Spleen (tissue), 11 donors: ENCODE results near the gene TRIM26. TPM values are rescaled to one million over a fixed set of nuclear protein-coding genes. Genes with fewer than 3 reads are reported as not detected.

ENCODE experiments used
- DNase-seq: peaks from one replicate; pipeline ENCODE4 v3.0.0-alpha.2; 2020
- H3K27ac ChIP-seq, 8 donors: fragments of 200-600 bp; sonication (generic) in 7 of 8; 1 replicate in 4 of 8; 2 replicates in 4 of 8; pipeline versions ENCODE4 v1.5.0 to v1.8.0; 2016 to 2021; ENCODE audit warnings: inconsistent platforms in 4 of 8, mild to moderate bottlenecking in 4 of 8, moderate library complexity in 1 of 8
- H3K27me3 ChIP-seq, 7 donors: fragments of 200-600 bp; sonication (generic) in 6 of 7; replicated peaks in 1 of 7; 1 replicate in 4 of 7; 2 replicates in 3 of 7; pipeline versions ENCODE4 v1.5.0 to v1.8.0; 2016 to 2021; ENCODE audit warnings: inconsistent platforms in 3 of 7, mild to moderate bottlenecking in 1 of 7
- H3K36me3 ChIP-seq, 6 donors: fragments of 200-600 bp; sonication (generic) in 5 of 6; 1 replicate in 4 of 6; 2 replicates in 2 of 6; pipeline versions ENCODE4 v1.5.0 to v1.8.0; 2016 to 2021; ENCODE audit warnings: inconsistent platforms in 2 of 6
- H3K4me1 ChIP-seq, 6 donors: fragments of 200-600 bp; sonication (generic) in 5 of 6; 1 replicate in 3 of 6; 2 replicates in 3 of 6; pipeline versions ENCODE4 v1.5.0 to v1.8.0; 2016 to 2021; ENCODE audit warnings: inconsistent platforms in 3 of 6
- H3K4me3 ChIP-seq, 8 donors: fragments of 200-600 bp; sonication (generic) in 7 of 8; 1 replicate in 4 of 8; 2 replicates in 4 of 8; pipeline versions ENCODE4 v1.5.0 to v1.8.0; 2016 to 2021; ENCODE audit warnings: inconsistent platforms in 4 of 8, mild to moderate bottlenecking in 4 of 8, moderate library complexity in 2 of 8
- H3K9me3 ChIP-seq, 8 donors: fragments of 200-600 bp; sonication (generic) in 7 of 8; 1 replicate in 4 of 8; 2 replicates in 4 of 8; pipeline versions ENCODE4 v1.5.0 to v1.8.0; 2016 to 2021; ENCODE audit warnings: inconsistent platforms in 4 of 8
- POLR2A ChIP-seq, 3 donors: fragments of 450-650 bp; IDR thresholded peaks; one replicate each; pipeline ENCODE4 v1.5.1; 2017; ENCODE audit warnings: antibody characterized with exemption in 3 of 3, mild to moderate bottlenecking in 1 of 3
- POLR2AphosphoS5 ChIP-seq, 3 donors: sonication (generic); formaldehyde crosslinking; IDR thresholded peaks; one replicate each; pipeline ENCODE4 v1.5.1; 2017; ENCODE audit warnings: antibody characterized with exemption in 3 of 3
- WGBS, 5 donors: extraction: QIAGEN DNeasy Blood & Tissue Kit in 3 of 5; methylation state at CpG; one replicate each; pipeline versions ENCODE4 v1.1.5 to v1.1.7; 2013 to 2018; 5-methylcytosine and 5-hydroxymethylcytosine counted together
- intact Hi-C: fragments of 100-400 bp; cut with DNase I; formaldehyde crosslinking; loops from one replicate; pipeline ENCODE4 v1.15.0; 2023; ENCODE audit warnings: low total_unique reads
- polyA plus RNA-seq, 3 donors: library from polyadenylated mRNA; stranded (reverse); fragments of 200-250 nt; gene quantifications; one replicate each; pipeline ENCODE4 v1.2.1, GENCODE V29; 2013
- total RNA-seq, 7 donors: library from RNA; depleted of rRNA in 3 of 7; stranded (reverse); fragments of >200 nt in 3 of 7; fragmentation: NEBNext Ultra II Directional in 4 of 7; extraction: Animal tissue kit (Norgen Biotek cat#: 25700) in 4 of 7; gene quantifications; one replicate each; pipeline versions ENCODE4 v1.1.0 to v1.2.1, GENCODE V29; 2016 to 2021
- TF ChIP-seq, protein P1 (sequence below), 11 experiments: fragments of 200-600 bp in 7 of 11; fragments of 450-650 bp in 4 of 11; sonication (generic) in 4 of 11; IDR thresholded peaks in 8 of 11; conservative IDR thresholded peaks in 3 of 11; 1 replicate in 7 of 11; 2 replicates in 4 of 11; pipeline versions ENCODE4 v1.4.0 to v1.8.0; 2016 to 2021; ENCODE audit warnings: antibody characterized with exemption in 11 of 11, inconsistent platforms in 4 of 11, mild to moderate bottlenecking in 1 of 11
- donor health status: healthy with polysubstance abuse.
- donor health status: DM: no; HTN: no; CAD: no; lungs with moderate emphysema.
- donor health status: DM: no; HTN: no; CAD: no.
- donor health status: Bipolar disorder and iron deficiency.
- donor health status: healthy.
- donor health status: DM: no; HTN: no; CAD: no.
- donor health status: DM: yes; HTN: yes; CAD: no.

Gene TRIM26
- total and polyA plus RNA-seq, 10 donors: 22.6 to 64.3 (median 46.8) TPM

DNA sequence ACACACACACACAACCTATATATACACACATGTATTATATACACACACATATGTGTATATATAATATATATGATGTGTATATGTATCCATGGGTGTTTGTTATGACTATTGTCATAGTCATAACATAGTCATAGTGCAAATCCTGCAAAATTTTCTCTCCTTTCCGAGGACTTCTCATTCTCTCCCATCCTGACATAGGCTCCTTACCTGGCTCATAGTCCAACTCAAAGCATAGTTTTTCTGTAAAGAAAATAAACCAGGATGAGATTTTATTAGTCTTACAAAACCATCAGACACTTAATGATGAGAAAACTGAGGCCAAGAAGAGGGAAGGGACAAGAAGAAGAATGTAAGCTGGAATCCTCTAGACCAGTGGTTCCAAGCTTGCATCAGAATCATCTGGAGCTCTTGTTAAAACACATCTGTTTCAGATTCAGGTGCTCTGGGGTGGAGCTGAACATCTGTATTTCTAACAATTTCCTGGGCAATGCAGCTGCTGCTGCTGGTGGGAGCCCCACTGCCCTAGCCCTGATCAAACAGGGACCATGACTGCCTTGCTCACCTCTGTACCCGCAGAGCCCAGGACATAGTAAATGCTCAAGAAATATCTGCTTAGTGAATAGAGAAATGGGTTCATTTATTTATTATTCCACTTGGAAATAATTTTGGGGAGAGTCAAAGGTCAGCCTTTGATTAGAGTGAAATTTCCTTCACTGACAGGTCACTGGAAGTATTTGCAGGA, 57.5 kb downstream of the TRIM26 start:
- Histone ChIP-seq H3K36me3 (no peaks in the 10 kb centered on the region), H3K27me3 (peaks cover 0 to 14% (median 0%) of the 10 kb centered on the region in 7 donors), H3K9me3 (no peaks in the 10 kb centered on the region), H3K27ac (peak overlapping the region in 1 of 8 donors; percentile 30), H3K4me3 (no peak overlapping the region), H3K4me1 (peaks cover 0 to 28% (median 12%) of the 10 kb centered on the region in 6 donors)
- intact Hi-C loops: no loop called here
- DNase-seq: no peak
- WGBS, 5 donors: 85 to 93% (median 90%) methylated on average over 2 of the region's 2 CpGs
- TF ChIP-seq POLR2A (IDR thresholded peaks at IDR 0.05): no peak
- TF ChIP-seq POLR2AphosphoS5 (IDR thresholded peaks at IDR 0.05): no peak
- TF ChIP-seq, protein P1, sequence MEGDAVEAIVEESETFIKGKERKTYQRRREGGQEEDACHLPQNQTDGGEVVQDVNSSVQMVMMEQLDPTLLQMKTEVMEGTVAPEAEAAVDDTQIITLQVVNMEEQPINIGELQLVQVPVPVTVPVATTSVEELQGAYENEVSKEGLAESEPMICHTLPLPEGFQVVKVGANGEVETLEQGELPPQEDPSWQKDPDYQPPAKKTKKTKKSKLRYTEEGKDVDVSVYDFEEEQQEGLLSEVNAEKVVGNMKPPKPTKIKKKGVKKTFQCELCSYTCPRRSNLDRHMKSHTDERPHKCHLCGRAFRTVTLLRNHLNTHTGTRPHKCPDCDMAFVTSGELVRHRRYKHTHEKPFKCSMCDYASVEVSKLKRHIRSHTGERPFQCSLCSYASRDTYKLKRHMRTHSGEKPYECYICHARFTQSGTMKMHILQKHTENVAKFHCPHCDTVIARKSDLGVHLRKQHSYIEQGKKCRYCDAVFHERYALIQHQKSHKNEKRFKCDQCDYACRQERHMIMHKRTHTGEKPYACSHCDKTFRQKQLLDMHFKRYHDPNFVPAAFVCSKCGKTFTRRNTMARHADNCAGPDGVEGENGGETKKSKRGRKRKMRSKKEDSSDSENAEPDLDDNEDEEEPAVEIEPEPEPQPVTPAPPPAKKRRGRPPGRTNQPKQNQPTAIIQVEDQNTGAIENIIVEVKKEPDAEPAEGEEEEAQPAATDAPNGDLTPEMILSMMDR (IDR thresholded peaks at IDR 0.05 in 8 of 11, conservative IDR thresholded peaks at IDR 0.05 in 3 of 11): no peak

DNA sequence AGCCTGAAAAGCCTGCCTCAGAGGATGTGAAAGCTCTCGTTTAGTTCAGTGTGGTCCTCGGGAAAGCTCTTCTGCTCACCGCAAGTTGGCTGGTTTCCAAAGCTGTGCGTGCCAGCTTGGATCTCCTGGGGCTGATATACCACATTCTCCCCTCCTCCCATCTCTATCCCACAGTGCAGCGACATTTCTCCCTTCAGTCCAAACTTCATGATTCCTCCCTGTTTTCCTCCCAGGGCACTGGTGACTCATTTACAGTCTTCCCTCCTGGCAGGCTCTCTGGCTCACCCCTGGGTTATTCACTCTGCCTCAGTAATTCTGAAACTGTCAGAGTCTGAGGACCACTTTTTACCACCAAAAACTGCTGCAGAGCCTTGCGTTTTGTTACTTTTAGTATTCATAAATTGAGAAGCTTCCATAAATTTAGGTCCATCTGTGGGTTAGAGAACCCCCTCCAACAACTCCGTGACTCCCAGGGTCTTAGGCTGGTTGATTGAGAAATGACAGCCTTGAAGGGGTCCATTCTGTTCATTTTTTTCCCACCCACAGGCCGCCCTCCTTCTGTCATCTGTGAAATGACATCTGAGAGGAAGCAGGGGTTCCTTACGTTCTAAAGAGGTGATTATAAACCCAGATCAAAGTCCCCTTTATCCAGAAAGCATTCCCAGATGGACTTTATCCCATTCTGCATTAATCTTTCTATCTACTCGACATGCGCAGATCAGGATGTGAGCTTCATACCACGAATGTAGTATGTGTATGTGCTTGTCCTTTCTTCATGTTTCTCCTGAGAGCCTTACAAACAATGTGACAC, 58.3 kb downstream of the TRIM26 start:
- intact Hi-C loops: no loop called here
- H3K27ac ChIP-seq: no peak overlapping the region
- H3K4me1 ChIP-seq: peaks cover 0 to 28% (median 12%) of the 10 kb centered on the region in 6 donors
- H3K27me3 ChIP-seq: peaks cover 0 to 14% (median 0%) of the 10 kb centered on the region in 7 donors
- no peak for TF ChIP-seq POLR2AphosphoS5 (IDR thresholded peaks at IDR 0.05)
- TF ChIP-seq, protein P1 (IDR thresholded peaks at IDR 0.05 in 8 of 11, conservative IDR thresholded peaks at IDR 0.05 in 3 of 11): no peak
- TF ChIP-seq POLR2A (IDR thresholded peaks at IDR 0.05): no peak
- no peaks in the 10 kb centered on the region for H3K9me3 ChIP-seq
- no peak for DNase-seq
- 67 to 83% (median 81%) methylated on average over 12 of the region's 12 CpGs for WGBS, 5 donors
- no peaks in the 10 kb centered on the region for H3K36me3 ChIP-seq
- H3K4me3 ChIP-seq: no peak overlapping the region

DNA sequence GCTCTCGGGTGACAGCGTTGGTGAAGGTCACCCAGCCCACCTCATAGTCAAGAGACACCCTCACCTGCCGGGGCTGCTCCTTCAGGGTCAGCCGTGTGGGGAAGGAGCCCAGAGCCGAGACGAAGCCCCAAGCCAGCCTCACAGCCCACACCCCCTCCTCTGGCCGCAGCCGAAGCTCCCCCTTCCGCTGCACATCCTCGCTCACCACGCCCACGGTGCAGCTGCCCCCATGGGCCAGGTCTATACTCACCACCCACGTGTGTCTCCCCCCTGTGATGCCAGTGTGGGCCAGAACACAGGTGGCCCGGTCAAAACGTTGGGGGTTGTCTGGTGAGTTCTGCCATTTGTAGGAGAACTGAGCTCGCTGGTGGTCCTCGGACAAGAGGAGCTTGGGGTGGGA, 59.1 kb downstream of the TRIM26 start:
- WGBS, 5 donors: 90 to 94% (median 92%) methylated on average over 16 to 17 of the region's 17 CpGs

More for the DNA sequence above, 59.1 kb downstream of the TRIM26 start:
- Histone ChIP-seq H3K27me3 (peaks cover 0 to 14% (median 0%) of the 10 kb centered on the region in 7 donors), H3K9me3 (no peaks in the 10 kb centered on the region), H3K4me1 (peaks cover 0 to 28% (median 12%) of the 10 kb centered on the region in 6 donors), H3K4me3 (no peak overlapping the region), H3K36me3 (no peaks in the 10 kb centered on the region), H3K27ac (no peak overlapping the region)
- TF ChIP-seq, protein P1 (IDR thresholded peaks at IDR 0.05 in 8 of 11, conservative IDR thresholded peaks at IDR 0.05 in 3 of 11): no peak
- TF ChIP-seq POLR2A (IDR thresholded peaks at IDR 0.05): no peak
- intact Hi-C loops: no loop called here
- DNase-seq: no peak
